B cell (primary cell): ENCODE results near the gene NELL1. TPM values are rescaled to one million over a fixed set of nuclear protein-coding genes. Genes with fewer than 3 reads are reported as not detected.

Experiments
- ATAC-seq: fragments of 200-7000 bp; cut with Tn5 transposase; one replicate; pipeline ENCODE4 v1.10.0; 2021; ENCODE audit warnings: low read depth, mild to moderate bottlenecking, moderate number of reproducible peaks, moderate library complexity
- CTCF ChIA-PET: fragments of 350-600 bp; sonication (Branson Sonifier 250); formaldehyde crosslinking; loops from one replicate; lab custom pipeline; 2021; ENCODE audit warnings: antibody characterized with exemption, inconsistent platforms; lab: Charles Lee
- POLR2A ChIA-PET: fragments of 350-600 bp; sonication (Branson Sonifier 250); formaldehyde crosslinking; loops from one replicate; lab custom pipeline; 2021; ENCODE audit warnings: antibody characterized with exemption; lab: Charles Lee
- DNase-seq: peaks from one replicate; pipeline ENCODE4 v3.0.0; 2013
- H2AFZ ChIP-seq: 2 replicates; pipeline ENCODE4 v1.6.1; 2012; ENCODE audit warnings: mild to moderate bottlenecking, low read depth, low read length; ENCODE audit not compliant: insufficient read depth, poor library complexity, severe bottlenecking
- H3K27ac ChIP-seq, 2 donors: 1 replicate in 1 of 2; 2 replicates in 1 of 2; pipeline ENCODE4 v1.5.1; 2012 to 2013; ENCODE audit warnings: low read length in 2 of 2, mild to moderate bottlenecking in 2 of 2, moderate library complexity in 1 of 2
- H3K27me3 ChIP-seq, 4 experiments: fragments of 200-600 bp in 1 of 4; sonication (generic) in 1 of 4; replicated peaks in 1 of 4; 1 replicate in 2 of 4; 2 replicates in 2 of 4; pipeline versions ENCODE4 v1.6.1 to v1.7.0; 2013 to 2016; ENCODE audit warnings: low read length in 3 of 4, mild to moderate bottlenecking in 2 of 4, mixed read lengths in 1 of 4, moderate library complexity in 1 of 4; ENCODE audit not compliant: insufficient read depth in 4 of 4, control insufficient read depth in 3 of 4; ENCODE audit errors: control extremely low read depth in 1 of 4
- H3K36me3 ChIP-seq, 2 experiments: replicated peaks in 1 of 2; 1 replicate in 1 of 2; 2 replicates in 1 of 2; pipeline versions ENCODE4 v1.6.1 to v1.7.1; 2013; ENCODE audit warnings: low read length in 1 of 2; ENCODE audit not compliant: insufficient read depth in 2 of 2, control insufficient read depth in 1 of 2; ENCODE audit errors: control extremely low read depth in 1 of 2, extremely low read depth in 1 of 2
- H3K4me1 ChIP-seq, 2 donors: fragments of 200-600 bp in 1 of 2; sonication (generic) in 1 of 2; 1 replicate in 1 of 2; 2 replicates in 1 of 2; pipeline versions ENCODE4 v1.5.1 to v1.6.1; 2013 to 2017; ENCODE audit warnings: low read length in 2 of 2; ENCODE audit not compliant: control insufficient read depth in 2 of 2, insufficient read depth in 2 of 2
- H3K4me2 ChIP-seq: replicated peaks from 2 replicates; pipeline ENCODE3; 2012; ENCODE audit warnings: mild to moderate bottlenecking, low read depth, low read length; ENCODE audit not compliant: poor library complexity, severe bottlenecking
- H3K4me3 ChIP-seq, 5 experiments: fragments of 200-600 bp in 1 of 5; sonication (generic) in 1 of 5; 1 replicate in 3 of 5; 2 replicates in 2 of 5; pipeline versions ENCODE4 v1.5.1 to v1.7.0; 2011 to 2016; ENCODE audit warnings: low read length in 4 of 5, mild to moderate bottlenecking in 4 of 5, low read depth in 2 of 5, control low read depth in 1 of 5, moderate library complexity in 1 of 5; ENCODE audit not compliant: insufficient read depth in 1 of 5; ENCODE audit errors: control extremely low read depth in 1 of 5, extremely low read depth in 1 of 5
- H3K79me2 ChIP-seq: fragments of 200-600 bp; sonication (generic); one replicate; pipeline ENCODE4 v1.6.0; 2016; ENCODE audit warnings: low read length; ENCODE audit not compliant: control insufficient read depth, insufficient read depth
- H3K9ac ChIP-seq: fragments of 200-600 bp; sonication (generic); 2 replicates; pipeline ENCODE4 v1.6.1; 2017; ENCODE audit warnings: mild to moderate bottlenecking, low read length, moderate library complexity
- H3K9me3 ChIP-seq, 3 donors: one replicate each; pipeline versions ENCODE4 v1.6.1 to v1.7.1; 2013; ENCODE audit warnings: low read length in 2 of 3; ENCODE audit not compliant: control insufficient read depth in 2 of 3, insufficient read depth in 1 of 3; ENCODE audit errors: control extremely low read depth in 1 of 3
- H4K20me1 ChIP-seq: 2 replicates; pipeline ENCODE4 v1.6.0; 2012; ENCODE audit warnings: mild to moderate bottlenecking, low read length; ENCODE audit not compliant: insufficient read depth, control insufficient read depth, poor library complexity, severe bottlenecking
- H3K27ac Mint-ChIP-seq: one replicate; pipeline ENCODE4 v1.8.0; 2021; ENCODE audit warnings: mixed read lengths
- H3K27me3 Mint-ChIP-seq: one replicate; pipeline ENCODE4 v1.8.0; 2021; ENCODE audit warnings: mixed read lengths
- H3K4me1 Mint-ChIP-seq: one replicate; pipeline ENCODE4 v1.8.0; 2021; ENCODE audit warnings: mixed read lengths
- H3K4me3 Mint-ChIP-seq: one replicate; pipeline ENCODE4 v1.8.0; 2021; ENCODE audit warnings: mixed read lengths
- H3K9me3 Mint-ChIP-seq: one replicate; pipeline ENCODE4 v1.8.0; 2022; ENCODE audit warnings: mixed read lengths; ENCODE audit not compliant: insufficient read depth
- CTCF ChIP-seq: fragments of 200-600 bp; IDR thresholded peaks from one replicate; pipeline ENCODE4 v1.8.0; 2022; ENCODE audit warnings: antibody characterized with exemption, mild to moderate bottlenecking
- EZH2 ChIP-seq: IDR thresholded peaks from 2 replicates; pipeline ENCODE4 v1.6.1; 2012; ENCODE audit warnings: borderline replicate concordance, low read depth, mild to moderate bottlenecking, moderate library complexity, low read length; ENCODE audit not compliant: insufficient read depth, poor library complexity, severe bottlenecking
- WGBS: methylation state at CpG from one replicate; pipeline ENCODE4 v1.1.5; 2013; ENCODE audit warnings: missing lambda C conversion rate; ENCODE audit not compliant: insufficient coverage; 5-methylcytosine and 5-hydroxymethylcytosine counted together
- intact Hi-C: fragments of 100-400 bp; cut with micrococcal nuclease; formaldehyde crosslinking; loops from one replicate; pipeline ENCODE4 v1.10.0; 2022
- polyA plus RNA-seq: library from polyadenylated mRNA; depleted of rRNA; stranded (reverse); fragments of >200 nt; gene quantifications from 2 replicates; pipeline ENCODE4 v1.2.3, GENCODE V29; 2012
- total RNA-seq, 2 donors: library from RNA; stranded (reverse); fragments of 120-200 nt in 1 of 2; gene quantifications; 1 replicate in 1 of 2; 2 replicates in 1 of 2; pipeline versions ENCODE4 v1.2.3 to v1.2.4, GENCODE V29; 2013 to 2022

NELL1 gene
- total and polyA plus RNA-seq, 2 donors (not counting 1 experiment from before 2014, with no cell fraction given): not detected

GRCh38 chr11:20731676-20732215 lies 62.4 kb downstream of the NELL1 start:
- no peaks in the 10 kb centered on the region for H3K4me1 ChIP-seq
- CTCF ChIA-PET: no interaction called here
- no peak overlapping the region for H3K27ac ChIP-seq

GRCh38 chr11:20739107-20739506 lies 69.7 kb downstream of the NELL1 start:
- H3K9ac ChIP-seq: no peak overlapping the region
- ATAC-seq (no peak), DNase-seq (no peak)
- H3K36me3 ChIP-seq: no peaks in the 10 kb centered on the region
- H3K4me3 ChIP-seq: no peak overlapping the region
- Mint-ChIP-seq H3K27me3 (no peaks in the 10 kb centered on the region), H3K4me3 (no peak overlapping the region), H3K27ac (no peak overlapping the region), H3K4me1 (no peaks in the 10 kb centered on the region), H3K9me3 (no peaks in the 10 kb centered on the region)
- H2AFZ ChIP-seq: no peak overlapping the region
- CTCF ChIA-PET: no interaction called here
- no peaks in the 10 kb centered on the region for H3K4me1 ChIP-seq
- POLR2A ChIA-PET: no interaction called here
- H3K27me3 ChIP-seq: no peaks in the 10 kb centered on the region
- peaks cover 0 to 6% (median 0%) of the 10 kb centered on the region in 3 donors for H3K9me3 ChIP-seq
- intact Hi-C loops: no loop called here
- no peaks in the 10 kb centered on the region for H4K20me1 ChIP-seq
- no peak overlapping the region for H3K4me2 ChIP-seq
- WGBS: 68% methylated on average over 7 of the region's 8 CpGs
- H3K27ac ChIP-seq: no peak overlapping the region
- no peak for TF ChIP-seq EZH2
- no peak for TF ChIP-seq CTCF
- no peaks in the 10 kb centered on the region for H3K79me2 ChIP-seq

More at GRCh38 chr11:20731676-20732215, 62.4 kb downstream of the NELL1 start:
- Mint-ChIP-seq H3K27ac (no peak overlapping the region), H3K27me3 (no peaks in the 10 kb centered on the region), H3K4me1 (no peaks in the 10 kb centered on the region), H3K9me3 (peaks cover 2% of the 10 kb centered on the region), H3K4me3 (no peak overlapping the region)
- H4K20me1 ChIP-seq: no peaks in the 10 kb centered on the region
- DNase-seq: no peak
- H3K36me3 ChIP-seq: no peaks in the 10 kb centered on the region
- H3K9me3 ChIP-seq: peaks cover 0 to 3% (median 0%) of the 10 kb centered on the region in 3 donors
- no peak overlapping the region for H3K9ac ChIP-seq
- H2AFZ ChIP-seq: no peak overlapping the region
- no peak overlapping the region for H3K4me2 ChIP-seq
- no peak for TF ChIP-seq CTCF
- no peak for TF ChIP-seq EZH2
- no peak for ATAC-seq
- H3K27me3 ChIP-seq: no peaks in the 10 kb centered on the region
- POLR2A ChIA-PET: no interaction called here
- WGBS: 100% methylated on average over 1 of the region's 5 CpGs
- intact Hi-C loops: no loop called here
- H3K4me3 ChIP-seq: no peak overlapping the region
- H3K79me2 ChIP-seq: no peaks in the 10 kb centered on the region
